ENCODE measurements around the gene TRIO. TPM values are rescaled to one million over a fixed set of nuclear protein-coding genes. Genes with fewer than 3 reads are reported as not detected.

Gene TRIO
- polyA plus RNA-seq, 1 of the 3 experiments (the other 2 are of a cell fraction): 229 TPM

- Histone ChIP-seq H3K9me2 (no peaks in the 10 kb centered on the region), H3K9me3 (no peaks in the 10 kb centered on the region), H3K4me2 (peak overlapping the region; percentile 73), H3K4me1 (ENCODE audit: control insufficient read depth in 1 of 2, insufficient read depth in 2 of 2, low read depth in 1 of 2, low read length in 1 of 2) (peaks cover 51 to 63% of the 10 kb centered on the region in 2 experiments), H3K9ac (peak overlapping the region; percentile 38; the same call in 1 of the 2 replicates), H3F3A (replicated peaks; ENCODE audit: insufficient read depth) (peaks cover 55% of the 10 kb centered on the region), H2AFZ (ENCODE audit: low read depth) (no peak overlapping the region), H3K36me3 (replicated peaks in 1 of 2; ENCODE audit: control insufficient read depth in 1 of 2, insufficient read depth in 2 of 2, low read length in 1 of 2) (peaks cover 12 to 28% of the 10 kb centered on the region in 2 experiments), H3K27me3 (ENCODE audit: insufficient read depth) (no peaks in the 10 kb centered on the region), H3K27ac (ENCODE audit: low read depth in 2 of 2, low read length in 1 of 2) (peak overlapping the region; percentile 89 to 96), H3K79me2 (ENCODE audit: insufficient read depth) (peaks cover 52% of the 10 kb centered on the region; the same call in 1 of the 2 replicates), H4K20me1 (ENCODE audit: insufficient read depth) (no peaks in the 10 kb centered on the region), H3K4me3 (ENCODE audit: low read depth in 2 of 2, low read length in 1 of 2) (0 out of 4 replicates have a peak overlapping the region, but pooled peaks of 1 of the 2 experiments have one; percentile 8)
- POLR2A ChIA-PET: interaction anchor here (0.9 to 1.5 kb wide), 4 partner anchors 11 to 249 kb away, joined by 3 to 5 read pairs (median 4); partner anchors contain the start of gene OTULINL
- CTCF ChIA-PET: interaction anchor here (0.8 to 8.2 kb wide), 28 partner anchors 8 to 303 kb away, joined by 3 to 100 read pairs (median 4); no protein-coding TSS in a partner anchor
- DNase-seq: peak; percentile 53
- 12% methylated on average over 2 of the region's 2 CpGs for WGBS (ENCODE audit: low lambda C conversion rate)
- TF ChIP-seq FOXM1 (IDR thresholded peaks at IDR 0.05; ENCODE audit: low read depth) (peak; percentile 75), MXI1 (IDR thresholded peaks at IDR 0.05; ENCODE audit: low read depth, low read length) (no peak), NFIC (IDR thresholded peaks at IDR 0.05; ENCODE audit: borderline replicate concordance) (peak; percentile 93), TCF12 (IDR thresholded peaks at IDR 0.05) (peak; percentile 98), RXRA (IDR thresholded peaks at IDR 0.05; ENCODE audit: borderline replicate concordance, low read depth) (peak; percentile 94), FOXJ3 (CRISPR knock-in tag; IDR thresholded peaks at IDR 0.05) (0 out of 2 replicates have a peak, but pooled peaks have one; percentile 50), EP300 (IDR thresholded peaks at IDR 0.05; ENCODE audit: borderline replicate concordance in 1 of 2, low read depth in 1 of 2, low read length in 1 of 2) (peak; percentile 93 to 98), YY1 (IDR thresholded peaks at IDR 0.05; ENCODE audit: low read depth) (no peak; the same call in 1 of the 2 replicates), GATA2 (CRISPR knock-in tag; IDR thresholded peaks at IDR 0.05) (peak; percentile 45; the same call in 1 of the 2 replicates), MEF2A (IDR thresholded peaks at IDR 0.05; ENCODE audit: borderline replicate concordance, low read depth) (0 out of 2 replicates have a peak, but pooled peaks have one; percentile 36), MAX (IDR thresholded peaks at IDR 0.05; ENCODE audit: low read depth) (peak; percentile 52; the same call in 1 of the 2 replicates), ELF1 (IDR thresholded peaks at IDR 0.05) (no peak), RCOR1 (IDR thresholded peaks at IDR 0.05; ENCODE audit: low read length) (peak; percentile 97), CHD2 (IDR thresholded peaks at IDR 0.05; ENCODE audit: low read length, partially characterized antibody) (peak; percentile 79), RFX5 (IDR thresholded peaks at IDR 0.05; ENCODE audit: low read length) (no peak), TEAD4 (IDR thresholded peaks at IDR 0.05; ENCODE audit: borderline replicate concordance, insufficient read depth) (peak; percentile 96), EZH2phosphoT487 (IDR thresholded peaks at IDR 0.05; ENCODE audit: borderline replicate concordance, low read depth) (no peak), SIN3A (IDR thresholded peaks at IDR 0.05; ENCODE audit: borderline replicate concordance, low read depth, low read length) (0 out of 2 replicates have a peak, but pooled peaks have one; percentile 62), GABPA (IDR thresholded peaks at IDR 0.05; ENCODE audit: low read depth) (0 out of 2 replicates have a peak, but pooled peaks have one; percentile 8), NRF1 (IDR thresholded peaks at IDR 0.05; ENCODE audit: low read depth, low read length) (no peak), USF1 (IDR thresholded peaks at IDR 0.05; ENCODE audit: borderline replicate concordance, low read depth) (no peak), FOSL2 (IDR thresholded peaks at IDR 0.05; ENCODE audit: borderline replicate concordance, low read depth) (peak; percentile 89; the same call in 1 of the 2 replicates), TAF1 (IDR thresholded peaks at IDR 0.05; ENCODE audit: borderline replicate concordance, low read depth, low read length) (no peak), PBX3 (IDR thresholded peaks at IDR 0.05) (peak; percentile 94), JUND (IDR thresholded peaks at IDR 0.05) (peak; percentile 97)
- TF ChIP-seq, protein P1, sequence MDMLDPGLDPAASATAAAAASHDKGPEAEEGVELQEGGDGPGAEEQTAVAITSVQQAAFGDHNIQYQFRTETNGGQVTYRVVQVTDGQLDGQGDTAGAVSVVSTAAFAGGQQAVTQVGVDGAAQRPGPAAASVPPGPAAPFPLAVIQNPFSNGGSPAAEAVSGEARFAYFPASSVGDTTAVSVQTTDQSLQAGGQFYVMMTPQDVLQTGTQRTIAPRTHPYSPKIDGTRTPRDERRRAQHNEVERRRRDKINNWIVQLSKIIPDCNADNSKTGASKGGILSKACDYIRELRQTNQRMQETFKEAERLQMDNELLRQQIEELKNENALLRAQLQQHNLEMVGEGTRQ (IDR thresholded peaks at IDR 0.05; ENCODE audit: borderline replicate concordance, low read depth, low read length): no peak
- TF ChIP-seq, protein P2, sequence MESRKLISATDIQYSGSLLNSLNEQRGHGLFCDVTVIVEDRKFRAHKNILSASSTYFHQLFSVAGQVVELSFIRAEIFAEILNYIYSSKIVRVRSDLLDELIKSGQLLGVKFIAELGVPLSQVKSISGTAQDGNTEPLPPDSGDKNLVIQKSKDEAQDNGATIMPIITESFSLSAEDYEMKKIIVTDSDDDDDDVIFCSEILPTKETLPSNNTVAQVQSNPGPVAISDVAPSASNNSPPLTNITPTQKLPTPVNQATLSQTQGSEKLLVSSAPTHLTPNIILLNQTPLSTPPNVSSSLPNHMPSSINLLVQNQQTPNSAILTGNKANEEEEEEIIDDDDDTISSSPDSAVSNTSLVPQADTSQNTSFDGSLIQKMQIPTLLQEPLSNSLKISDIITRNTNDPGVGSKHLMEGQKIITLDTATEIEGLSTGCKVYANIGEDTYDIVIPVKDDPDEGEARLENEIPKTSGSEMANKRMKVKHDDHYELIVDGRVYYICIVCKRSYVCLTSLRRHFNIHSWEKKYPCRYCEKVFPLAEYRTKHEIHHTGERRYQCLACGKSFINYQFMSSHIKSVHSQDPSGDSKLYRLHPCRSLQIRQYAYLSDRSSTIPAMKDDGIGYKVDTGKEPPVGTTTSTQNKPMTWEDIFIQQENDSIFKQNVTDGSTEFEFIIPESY (IDR thresholded peaks at IDR 0.05; ENCODE audit: borderline replicate concordance, low read depth): 0 out of 2 replicates have a peak, but pooled peaks have one; percentile 59
These were observed 256.9 kb downstream of the TRIO start for GRCh38 chr5:14400085-14400484.
